ENCODE measurements around the gene CALB2. TPM values are rescaled to one million over a fixed set of nuclear protein-coding genes. Genes with fewer than 3 reads are reported as not detected.
"Not testable (repeated sequence)": the region's sequence is repeated elsewhere in the genome, so short reads cannot be mapped to it uniquely, and the experiment has no call there.

Gene CALB2
- total RNA-seq, 1 donor, result 1.1 TPM

DNA sequence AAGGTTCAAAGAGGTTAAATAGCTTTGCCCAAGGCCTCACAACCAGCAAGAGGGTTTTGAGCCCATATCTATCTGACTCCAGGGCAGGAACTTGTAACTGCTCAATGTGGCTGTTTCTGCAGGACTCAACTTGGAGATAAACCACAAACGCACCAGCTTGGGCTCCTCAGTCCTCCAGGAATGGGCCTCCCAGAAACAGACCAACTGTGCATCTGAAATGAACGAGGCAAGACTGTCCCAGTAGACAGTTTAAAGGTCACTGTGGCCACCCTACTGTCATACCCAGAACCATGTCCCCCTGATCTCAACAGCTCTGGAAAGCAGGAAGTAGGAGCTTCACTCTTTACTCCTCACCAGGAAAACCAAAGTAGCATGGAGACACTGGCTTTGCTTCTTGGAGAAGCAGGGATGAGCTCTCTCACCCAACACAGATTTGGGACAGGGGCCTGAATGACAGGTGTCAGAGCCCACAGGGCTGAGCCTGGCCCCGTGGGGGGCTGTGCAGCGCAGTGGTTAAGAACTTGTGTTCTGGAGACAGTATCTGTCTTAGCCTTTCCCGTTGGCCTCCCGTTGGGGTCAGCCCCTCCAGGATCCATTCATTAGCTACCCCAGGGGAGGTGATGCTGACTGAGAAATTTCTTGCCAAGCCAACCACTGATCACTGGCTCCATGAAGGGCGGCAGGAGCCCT is 2.3 kb upstream of the CALB2 start:
- H2AFZ ChIP-seq (ENCODE audit: low read length), result no peak overlapping the region
- peak; percentile 57 for DNase-seq (ENCODE audit: insufficient read length, low spot score, missing footprints)
- TF ChIP-seq, protein P1, sequence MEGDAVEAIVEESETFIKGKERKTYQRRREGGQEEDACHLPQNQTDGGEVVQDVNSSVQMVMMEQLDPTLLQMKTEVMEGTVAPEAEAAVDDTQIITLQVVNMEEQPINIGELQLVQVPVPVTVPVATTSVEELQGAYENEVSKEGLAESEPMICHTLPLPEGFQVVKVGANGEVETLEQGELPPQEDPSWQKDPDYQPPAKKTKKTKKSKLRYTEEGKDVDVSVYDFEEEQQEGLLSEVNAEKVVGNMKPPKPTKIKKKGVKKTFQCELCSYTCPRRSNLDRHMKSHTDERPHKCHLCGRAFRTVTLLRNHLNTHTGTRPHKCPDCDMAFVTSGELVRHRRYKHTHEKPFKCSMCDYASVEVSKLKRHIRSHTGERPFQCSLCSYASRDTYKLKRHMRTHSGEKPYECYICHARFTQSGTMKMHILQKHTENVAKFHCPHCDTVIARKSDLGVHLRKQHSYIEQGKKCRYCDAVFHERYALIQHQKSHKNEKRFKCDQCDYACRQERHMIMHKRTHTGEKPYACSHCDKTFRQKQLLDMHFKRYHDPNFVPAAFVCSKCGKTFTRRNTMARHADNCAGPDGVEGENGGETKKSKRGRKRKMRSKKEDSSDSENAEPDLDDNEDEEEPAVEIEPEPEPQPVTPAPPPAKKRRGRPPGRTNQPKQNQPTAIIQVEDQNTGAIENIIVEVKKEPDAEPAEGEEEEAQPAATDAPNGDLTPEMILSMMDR (IDR thresholded peaks at IDR 0.05; ENCODE audit: extremely low read depth, low read depth, low read length), result no peak

DNA sequence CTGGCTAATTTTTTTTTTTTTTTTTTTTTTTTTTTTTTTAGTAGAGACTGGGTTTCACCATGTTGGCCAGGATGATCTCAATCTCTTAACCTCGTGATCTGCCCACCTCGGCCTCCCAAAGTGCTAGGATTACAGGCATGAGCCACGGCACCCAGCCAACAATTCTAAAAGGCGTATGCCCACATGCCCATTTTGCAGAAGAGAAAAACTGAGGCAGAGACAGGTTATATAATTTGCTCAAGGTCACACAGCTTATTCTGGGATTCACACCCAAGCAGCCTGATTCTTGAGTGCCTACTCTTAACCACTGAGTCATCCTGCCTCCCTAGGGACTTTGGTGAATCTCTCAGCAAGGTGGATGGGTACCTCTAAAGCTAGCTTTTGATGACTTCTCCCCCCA is 1.6 kb upstream of the CALB2 start:
- not testable (repeated sequence) for H3K9me3 ChIP-seq (ENCODE audit: low read depth, low read length); H4K20me1 ChIP-seq (ENCODE audit: insufficient read depth, low read length); H3K4me2 ChIP-seq (ENCODE audit: insufficient read depth, low read length); H3K4me3 ChIP-seq (ENCODE audit: insufficient read depth, low read length); H2AFZ ChIP-seq (ENCODE audit: low read length); H3K27ac ChIP-seq (ENCODE audit: low read depth, low read length); H3K36me3 ChIP-seq (ENCODE audit: insufficient read depth, low read length); H3K79me2 ChIP-seq (ENCODE audit: insufficient read depth, low read length)
- Histone ChIP-seq H3K27me3 (ENCODE audit: insufficient read depth, low read length) (peaks cover 17% of the 10 kb centered on the region), H3K4me1 (ENCODE audit: insufficient read depth, low read length) (peaks cover 20% of the 10 kb centered on the region)
- DNase-seq (ENCODE audit: insufficient read length, low spot score, missing footprints), result peak; percentile 87

More for the DNA sequence above, 2.3 kb upstream of the CALB2 start:
- Histone ChIP-seq H3K36me3 (ENCODE audit: insufficient read depth, low read length) (no peaks in the 10 kb centered on the region), H3K9me3 (ENCODE audit: low read depth, low read length) (no peaks in the 10 kb centered on the region), H4K20me1 (ENCODE audit: insufficient read depth, low read length) (no peaks in the 10 kb centered on the region), H3K27ac (ENCODE audit: low read depth, low read length) (no peak overlapping the region), H3K27me3 (ENCODE audit: insufficient read depth, low read length) (peaks cover 17% of the 10 kb centered on the region), H3K4me3 (ENCODE audit: insufficient read depth, low read length) (no peak overlapping the region), H3K79me2 (ENCODE audit: insufficient read depth, low read length) (no peaks in the 10 kb centered on the region), H3K4me2 (ENCODE audit: insufficient read depth, low read length) (no peak overlapping the region), H3K4me1 (ENCODE audit: insufficient read depth, low read length) (peaks cover 20% of the 10 kb centered on the region)

- Histone ChIP-seq H3K4me2 (ENCODE audit: insufficient read depth, low read length) (no peak overlapping the region), H3K4me3 (ENCODE audit: insufficient read depth, low read length) (no peak overlapping the region), H4K20me1 (ENCODE audit: insufficient read depth, low read length) (no peaks in the 10 kb centered on the region), H3K27ac (ENCODE audit: low read depth, low read length) (no peak overlapping the region), H3K36me3 (ENCODE audit: insufficient read depth, low read length) (no peaks in the 10 kb centered on the region), H3K27me3 (ENCODE audit: insufficient read depth, low read length) (peaks cover 13% of the 10 kb centered on the region), H3K9me3 (ENCODE audit: low read depth, low read length) (no peaks in the 10 kb centered on the region), H2AFZ (ENCODE audit: low read length) (no peak overlapping the region), H3K4me1 (ENCODE audit: insufficient read depth, low read length) (peaks cover 20% of the 10 kb centered on the region), H3K79me2 (ENCODE audit: insufficient read depth, low read length) (no peaks in the 10 kb centered on the region)
- TF ChIP-seq, protein P1 (IDR thresholded peaks at IDR 0.05; ENCODE audit: extremely low read depth, low read depth, low read length), result no peak
- peak; percentile 65 for DNase-seq (ENCODE audit: insufficient read length, low spot score, missing footprints)
Observed at GRCh38 chr16:71357681-71358080, 842 bp upstream of the CALB2 start.

DNA sequence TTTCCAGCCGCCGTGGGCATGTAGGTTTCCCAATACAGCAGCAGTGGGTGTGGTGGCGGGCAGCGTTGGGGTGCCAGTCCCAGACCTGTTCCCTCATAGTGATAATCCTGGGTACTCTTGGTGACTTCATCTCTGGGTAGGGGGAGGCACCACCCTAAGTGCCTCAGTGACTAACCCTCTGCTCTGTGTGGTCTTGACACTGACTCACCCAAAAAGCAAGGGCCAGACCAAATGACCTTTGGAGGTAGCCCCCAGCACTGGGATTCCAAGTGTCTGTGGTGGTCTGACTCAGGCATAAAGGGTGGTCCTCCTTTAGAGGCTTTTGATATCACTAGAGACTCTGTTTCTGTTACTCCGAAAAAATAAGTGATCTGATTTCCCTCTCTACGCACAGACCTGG is 908 bp downstream of the CALB2 start:
- H3K27me3 ChIP-seq (ENCODE audit: insufficient read depth, low read length), result peaks cover 11% of the 10 kb centered on the region
- no peak overlapping the region for H3K4me2 ChIP-seq (ENCODE audit: insufficient read depth, low read length)
- H3K4me1 ChIP-seq (ENCODE audit: insufficient read depth, low read length), result peaks cover 20% of the 10 kb centered on the region
- H3K27ac ChIP-seq (ENCODE audit: low read depth, low read length), result no peak overlapping the region
- H2AFZ ChIP-seq (ENCODE audit: low read length), result no peak overlapping the region
- TF ChIP-seq, protein P1 (IDR thresholded peaks at IDR 0.05; ENCODE audit: extremely low read depth, low read depth, low read length), result no peak
- H3K9me3 ChIP-seq (ENCODE audit: low read depth, low read length), result no peaks in the 10 kb centered on the region
- H3K36me3 ChIP-seq (ENCODE audit: insufficient read depth, low read length), result no peaks in the 10 kb centered on the region
- H4K20me1 ChIP-seq (ENCODE audit: insufficient read depth, low read length), result no peaks in the 10 kb centered on the region
- DNase-seq (ENCODE audit: insufficient read length, low spot score, missing footprints), result peak; percentile 59
- no peak overlapping the region for H3K4me3 ChIP-seq (ENCODE audit: insufficient read depth, low read length)
- no peaks in the 10 kb centered on the region for H3K79me2 ChIP-seq (ENCODE audit: insufficient read depth, low read length)
